Upper lobe of left lung (tissue), 6 donors: ENCODE data around the gene RSPH10B. TPM values are rescaled to one million over a fixed set of nuclear protein-coding genes. Genes with fewer than 3 reads are reported as not detected.

Experiments used
- small RNA-seq, 4 donors: library from RNA; depleted of rRNA; stranded (forward); fragments of <200 nt; gene quantifications; one replicate each; pipeline ENCODE3, GENCODE V24; 2016
- total RNA-seq, 6 donors: library from RNA; depleted of rRNA in 4 of 6; stranded (reverse); fragments of >200 nt in 4 of 6; gene quantifications; one replicate each; pipeline versions ENCODE4 v1.1.0 to v1.2.1, GENCODE V29; 2016 to 2021
- donor health status: DM: no; HTN: no; CAD: no; lungs with moderate emphysema.
- donor health status: DM: no; HTN: yes; CAD: no; lungs with severe emphysema.

Gene RSPH10B
- total RNA-seq, 6 donors from 2014 or later = 0.20 to 20.5 (median 4.4) TPM

Small RNAs within 50 kb of the gene (small RNA-seq; reads per million reads assigned to genes)
- gene RF00019 (0 reads per million in 4 donors), gene SNORA80D (0 to 0.65 (median 0.31) reads per million in 4 donors)

Other genes starting within 250 kb of the RSPH10B start
- gene RNF216, start 189.0 kb downstream of the RSPH10B start, total RNA-seq = 10 to 100 TPM; 27.0 to 58.7 (median 37.3) TPM
- not detected for gene OCM, start 89.9 kb downstream of the RSPH10B start, total RNA-seq
- 10 to 100 TPM; 21.3 to 68.2 (median 48.9) TPM for gene CCZ1, start 72.0 kb downstream of the RSPH10B start, total RNA-seq
- 10 to 100 TPM in 3 of 6 donors, 1 to 10 TPM in 3; 5.1 to 15.7 (median 9.7) TPM for gene PMS2, start 38.4 kb upstream of the RSPH10B start, total RNA-seq
- 10 to 100 TPM in 5 of 6 donors, 1 to 10 TPM in 1; 8.4 to 58.1 (median 25.3) TPM for gene AIMP2, start 38.6 kb upstream of the RSPH10B start, total RNA-seq
- gene ANKRD61, start 60.7 kb upstream of the RSPH10B start, total RNA-seq = under 1 TPM in 1 of 6 donors, not detected in 5; 0.46 TPM
- gene EIF2AK1, start 88.5 kb upstream of the RSPH10B start, total RNA-seq = 100 to 1,000 TPM in 3 of 6 donors, 10 to 100 TPM in 3; 76.5 to 283 (median 123) TPM
- 10 to 100 TPM in 3 of 6 donors, 1 to 10 TPM in 3; 8.3 to 19.9 (median 11.6) TPM for gene USP42, start 134.3 kb upstream of the RSPH10B start, total RNA-seq